ENCODE data around the gene TMUB1. TPM values are rescaled to one million over a fixed set of nuclear protein-coding genes. Genes with fewer than 3 reads are reported as not detected.

The TMUB1 gene
- total RNA-seq, 1 donor from 2014 or later = 45.7 TPM

- H3K36me3 Mint-ChIP-seq (ENCODE audit: unreplicated experiment) = peaks cover 5% of the 10 kb centered on the region
- H3K9me3 Mint-ChIP-seq (ENCODE audit: unreplicated experiment) = peaks cover 9% of the 10 kb centered on the region
- peak overlapping the region; percentile 99 for H3K4me3 Mint-ChIP-seq (ENCODE audit: unreplicated experiment)
- peak; percentile 20 for TF ChIP-seq CTCF (IDR thresholded peaks at IDR 0.05; ENCODE audit: partially characterized antibody, unreplicated experiment)
- H3K27ac Mint-ChIP-seq (ENCODE audit: unreplicated experiment) = peak overlapping the region; percentile 48
- H3K4me1 Mint-ChIP-seq (ENCODE audit: low read depth, unreplicated experiment) = peaks cover 13% of the 10 kb centered on the region
- no peak for DNase-seq
- peaks cover 18% of the 10 kb centered on the region for H3K27me3 Mint-ChIP-seq (ENCODE audit: unreplicated experiment)
These were observed 27.0 kb downstream of the TMUB1 start for GRCh38 chr7:151056283-151056665.

GRCh38 chr7:151053751-151054150 lies 29.5 kb downstream of the TMUB1 start:
- Mint-ChIP-seq H3K4me1 (ENCODE audit: low read depth, unreplicated experiment) (peaks cover 10% of the 10 kb centered on the region), H3K27ac (ENCODE audit: unreplicated experiment) (no peak overlapping the region), H3K36me3 (ENCODE audit: unreplicated experiment) (peaks cover 5% of the 10 kb centered on the region), H3K27me3 (ENCODE audit: unreplicated experiment) (peaks cover 20% of the 10 kb centered on the region), H3K4me3 (ENCODE audit: unreplicated experiment) (no peak overlapping the region), H3K9me3 (ENCODE audit: unreplicated experiment) (peaks cover 7% of the 10 kb centered on the region)
- no peak for TF ChIP-seq CTCF (IDR thresholded peaks at IDR 0.05; ENCODE audit: partially characterized antibody, unreplicated experiment)
- DNase-seq = no peak

- peaks cover 6% of the 10 kb centered on the region for H3K9me3 Mint-ChIP-seq (ENCODE audit: unreplicated experiment)
- H3K27ac Mint-ChIP-seq (ENCODE audit: unreplicated experiment) = no peak overlapping the region
- no peak for TF ChIP-seq CTCF (IDR thresholded peaks at IDR 0.05; ENCODE audit: partially characterized antibody, unreplicated experiment)
- H3K36me3 Mint-ChIP-seq (ENCODE audit: unreplicated experiment) = peaks cover 5% of the 10 kb centered on the region
- DNase-seq = no peak
- peaks cover 15% of the 10 kb centered on the region for H3K27me3 Mint-ChIP-seq (ENCODE audit: unreplicated experiment)
- no peak overlapping the region for H3K4me3 Mint-ChIP-seq (ENCODE audit: unreplicated experiment)
- H3K4me1 Mint-ChIP-seq (ENCODE audit: low read depth, unreplicated experiment) = peaks cover 9% of the 10 kb centered on the region
These were observed 30.2 kb downstream of the TMUB1 start for GRCh38 chr7:151053096-151053495.

- peaks cover 5% of the 10 kb centered on the region for H3K36me3 Mint-ChIP-seq (ENCODE audit: unreplicated experiment)
- TF ChIP-seq CTCF (IDR thresholded peaks at IDR 0.05; ENCODE audit: partially characterized antibody, unreplicated experiment) = no peak
- H3K9me3 Mint-ChIP-seq (ENCODE audit: unreplicated experiment) = peaks cover 2% of the 10 kb centered on the region
- H3K4me3 Mint-ChIP-seq (ENCODE audit: unreplicated experiment) = no peak overlapping the region
- H3K4me1 Mint-ChIP-seq (ENCODE audit: low read depth, unreplicated experiment) = peaks cover 7% of the 10 kb centered on the region
- H3K27ac Mint-ChIP-seq (ENCODE audit: unreplicated experiment) = no peak overlapping the region
- peak; percentile 62 for DNase-seq
- peaks cover 8% of the 10 kb centered on the region for H3K27me3 Mint-ChIP-seq (ENCODE audit: unreplicated experiment)
These were observed 32.2 kb downstream of the TMUB1 start for GRCh38 chr7:151051108-151051507.

- no peak for DNase-seq
These were observed 34.3 kb downstream of the TMUB1 start for GRCh38 chr7:151048911-151049463.

More at GRCh38 chr7:151048911-151049463, 34.3 kb downstream of the TMUB1 start:
- Mint-ChIP-seq H3K27me3 (ENCODE audit: unreplicated experiment) (peaks cover 8% of the 10 kb centered on the region), H3K4me3 (ENCODE audit: unreplicated experiment) (no peak overlapping the region), H3K4me1 (ENCODE audit: low read depth, unreplicated experiment) (peaks cover 10% of the 10 kb centered on the region), H3K27ac (ENCODE audit: unreplicated experiment) (no peak overlapping the region), H3K9me3 (ENCODE audit: unreplicated experiment) (peaks cover 3% of the 10 kb centered on the region), H3K36me3 (ENCODE audit: unreplicated experiment) (peaks cover 5% of the 10 kb centered on the region)
- TF ChIP-seq CTCF (IDR thresholded peaks at IDR 0.05; ENCODE audit: partially characterized antibody, unreplicated experiment) = no peak
